Measurements from ENCODE around the gene KIAA1549. TPM values are rescaled to one million over a fixed set of nuclear protein-coding genes. Genes with fewer than 3 reads are reported as not detected.
A peak's percentile ranks its signal among the peaks of the same experiment; 100 is the strongest.

KIAA1549 gene
- total RNA-seq, 3 donors from 2014 or later (not counting 1 experiment from before 2014, with no cell fraction given), result 0.08 to 0.09 (median 0.09) TPM

DNA sequence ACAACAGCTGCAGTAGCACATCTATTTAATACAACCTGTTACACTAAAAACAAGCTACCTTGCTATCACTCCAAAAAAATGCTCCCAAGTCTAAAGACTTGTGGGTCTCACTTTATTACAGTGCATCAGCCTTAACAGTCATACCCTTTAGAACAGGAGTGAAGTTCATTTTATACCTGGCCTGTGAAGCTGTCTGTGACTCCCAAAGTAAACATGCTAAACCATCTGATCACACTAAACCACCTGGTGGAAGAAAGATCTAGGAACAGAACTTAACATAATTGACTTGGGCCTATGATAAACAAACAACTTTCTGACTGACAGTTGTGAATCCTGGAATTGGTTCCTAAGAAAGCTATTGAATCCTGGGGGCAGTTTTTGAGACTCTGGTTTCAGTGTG is 102.3 kb downstream of the KIAA1549 start:
- peaks cover 0 to 9% of the 10 kb centered on the region in 2 donors for H3K27me3 Mint-ChIP-seq (ENCODE audit: low read depth in 2 of 2)
- ATAC-seq (no peak), DNase-seq (no peak)
- intact Hi-C loops (cut with micrococcal nuclease), result no loop called here
- peaks cover 9 to 14% of the 10 kb centered on the region in 2 donors for H3K4me1 Mint-ChIP-seq
- H3K9me3 Mint-ChIP-seq, result no peaks in the 10 kb centered on the region
- Histone ChIP-seq H3K27me3 (ENCODE audit: control insufficient read depth, insufficient read depth, low read length) (no peaks in the 10 kb centered on the region), H3K9me3 (ENCODE audit: control insufficient read depth, insufficient read depth, low read length) (no peaks in the 10 kb centered on the region), H3K27ac (ENCODE audit: low read length) (no peak overlapping the region), H3K4me3 (ENCODE audit: low read length) (no peak overlapping the region), H3K36me3 (ENCODE audit: control insufficient read depth, insufficient read depth, low read length) (no peaks in the 10 kb centered on the region), H3K4me1 (ENCODE audit: control insufficient read depth, insufficient read depth, low read length) (peaks cover 12% of the 10 kb centered on the region)
- TF ChIP-seq, protein P1, sequence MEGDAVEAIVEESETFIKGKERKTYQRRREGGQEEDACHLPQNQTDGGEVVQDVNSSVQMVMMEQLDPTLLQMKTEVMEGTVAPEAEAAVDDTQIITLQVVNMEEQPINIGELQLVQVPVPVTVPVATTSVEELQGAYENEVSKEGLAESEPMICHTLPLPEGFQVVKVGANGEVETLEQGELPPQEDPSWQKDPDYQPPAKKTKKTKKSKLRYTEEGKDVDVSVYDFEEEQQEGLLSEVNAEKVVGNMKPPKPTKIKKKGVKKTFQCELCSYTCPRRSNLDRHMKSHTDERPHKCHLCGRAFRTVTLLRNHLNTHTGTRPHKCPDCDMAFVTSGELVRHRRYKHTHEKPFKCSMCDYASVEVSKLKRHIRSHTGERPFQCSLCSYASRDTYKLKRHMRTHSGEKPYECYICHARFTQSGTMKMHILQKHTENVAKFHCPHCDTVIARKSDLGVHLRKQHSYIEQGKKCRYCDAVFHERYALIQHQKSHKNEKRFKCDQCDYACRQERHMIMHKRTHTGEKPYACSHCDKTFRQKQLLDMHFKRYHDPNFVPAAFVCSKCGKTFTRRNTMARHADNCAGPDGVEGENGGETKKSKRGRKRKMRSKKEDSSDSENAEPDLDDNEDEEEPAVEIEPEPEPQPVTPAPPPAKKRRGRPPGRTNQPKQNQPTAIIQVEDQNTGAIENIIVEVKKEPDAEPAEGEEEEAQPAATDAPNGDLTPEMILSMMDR (IDR thresholded peaks at IDR 0.05), result no peak
- H3K27ac Mint-ChIP-seq, result no peak overlapping the region
- no peak overlapping the region for H3K4me3 Mint-ChIP-seq
- no peaks in the 10 kb centered on the region for H3K36me3 Mint-ChIP-seq

DNA sequence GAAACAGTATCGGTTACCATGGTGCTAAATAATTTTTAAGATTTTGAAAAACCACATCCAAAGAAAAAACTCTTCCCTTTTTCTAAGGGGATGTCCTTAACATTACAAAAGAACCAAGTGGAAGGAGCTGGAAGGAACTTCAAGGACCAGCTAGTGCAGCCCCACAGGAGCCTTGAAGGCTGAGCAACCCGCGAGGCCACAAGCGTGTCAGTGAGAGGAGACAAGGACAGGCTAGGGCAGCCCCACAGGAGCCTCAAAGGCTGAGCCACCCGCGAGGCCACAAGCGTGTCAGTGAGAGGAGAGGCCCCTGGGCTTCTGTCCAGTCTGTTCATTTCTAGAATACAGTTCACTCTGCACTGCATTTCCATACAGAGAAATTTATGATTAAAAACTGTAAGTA is 103.1 kb downstream of the KIAA1549 start:
- H3K27ac Mint-ChIP-seq, result no peak overlapping the region
- no peaks in the 10 kb centered on the region for H3K36me3 ChIP-seq (ENCODE audit: control insufficient read depth, insufficient read depth, low read length)
- H3K27me3 Mint-ChIP-seq (ENCODE audit: low read depth in 2 of 2), result peaks cover 0 to 9% of the 10 kb centered on the region in 2 donors
- peaks cover 12% of the 10 kb centered on the region for H3K4me1 ChIP-seq (ENCODE audit: control insufficient read depth, insufficient read depth, low read length)
- WGBS (ENCODE audit: insufficient coverage), result 95% methylated on average over 7 of the region's 7 CpGs
- intact Hi-C loops (cut with micrococcal nuclease), result no loop called here
- H3K4me1 Mint-ChIP-seq, result peaks cover 9 to 14% of the 10 kb centered on the region in 2 donors
- no peak for ATAC-seq
- no peak overlapping the region for H3K4me3 ChIP-seq (ENCODE audit: low read length)
- TF ChIP-seq, protein P1 (IDR thresholded peaks at IDR 0.05), result no peak
- H3K9me3 Mint-ChIP-seq, result no peaks in the 10 kb centered on the region
- DNase-seq, result no peak
- no peak overlapping the region for H3K27ac ChIP-seq (ENCODE audit: low read length)
- H3K9me3 ChIP-seq (ENCODE audit: control insufficient read depth, insufficient read depth, low read length), result no peaks in the 10 kb centered on the region
- H3K4me3 Mint-ChIP-seq, result no peak overlapping the region
- no peaks in the 10 kb centered on the region for H3K36me3 Mint-ChIP-seq
- no peaks in the 10 kb centered on the region for H3K27me3 ChIP-seq (ENCODE audit: control insufficient read depth, insufficient read depth, low read length)

DNA sequence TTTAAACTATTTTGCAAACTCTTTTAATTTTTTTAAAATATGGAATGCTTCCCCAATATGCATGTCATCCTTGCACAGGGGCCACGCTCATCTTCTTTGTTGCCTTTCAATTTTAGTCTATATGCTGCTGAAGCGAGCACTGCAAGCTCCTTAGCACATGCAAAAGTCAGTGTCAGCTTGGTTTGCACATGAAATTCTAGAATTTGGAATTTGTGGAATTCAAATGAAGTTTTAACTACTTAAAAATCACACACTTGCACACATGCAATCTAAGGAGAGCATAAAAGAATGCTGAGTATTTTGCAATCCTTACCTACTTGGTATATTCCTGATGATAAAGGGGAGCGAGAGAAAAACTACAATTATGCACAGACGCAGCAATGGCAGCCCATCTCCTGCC is 104.9 kb downstream of the KIAA1549 start:
- Histone ChIP-seq H3K36me3 (ENCODE audit: control insufficient read depth, insufficient read depth, low read length) (no peaks in the 10 kb centered on the region), H3K27ac (ENCODE audit: low read length) (no peak overlapping the region), H3K9me3 (ENCODE audit: control insufficient read depth, insufficient read depth, low read length) (no peaks in the 10 kb centered on the region), H3K4me1 (ENCODE audit: control insufficient read depth, insufficient read depth, low read length) (peaks cover 12% of the 10 kb centered on the region), H3K27me3 (ENCODE audit: control insufficient read depth, insufficient read depth, low read length) (no peaks in the 10 kb centered on the region), H3K4me3 (ENCODE audit: low read length) (no peak overlapping the region)
- intact Hi-C loops (cut with micrococcal nuclease), result loop anchor here (2.0 kb wide), 1 partner anchor 124 kb away; no protein-coding TSS in a partner anchor
- H3K27me3 Mint-ChIP-seq (ENCODE audit: low read depth in 2 of 2), result peaks cover 0 to 1% of the 10 kb centered on the region in 2 donors
- H3K4me3 Mint-ChIP-seq, result no peak overlapping the region
- ATAC-seq, result peak in 1 of 3 donors; percentile 2
- DNase-seq, result no peak
- H3K4me1 Mint-ChIP-seq, result peaks cover 9 to 14% of the 10 kb centered on the region in 2 donors
- TF ChIP-seq, protein P1 (IDR thresholded peaks at IDR 0.05), result no peak
- H3K27ac Mint-ChIP-seq, result peak overlapping the region in 1 of 2 donors; percentile 72
- no peaks in the 10 kb centered on the region for H3K36me3 Mint-ChIP-seq
- no peaks in the 10 kb centered on the region for H3K9me3 Mint-ChIP-seq
- 85% methylated on average over 2 of the region's 4 CpGs for WGBS (ENCODE audit: insufficient coverage)

DNA sequence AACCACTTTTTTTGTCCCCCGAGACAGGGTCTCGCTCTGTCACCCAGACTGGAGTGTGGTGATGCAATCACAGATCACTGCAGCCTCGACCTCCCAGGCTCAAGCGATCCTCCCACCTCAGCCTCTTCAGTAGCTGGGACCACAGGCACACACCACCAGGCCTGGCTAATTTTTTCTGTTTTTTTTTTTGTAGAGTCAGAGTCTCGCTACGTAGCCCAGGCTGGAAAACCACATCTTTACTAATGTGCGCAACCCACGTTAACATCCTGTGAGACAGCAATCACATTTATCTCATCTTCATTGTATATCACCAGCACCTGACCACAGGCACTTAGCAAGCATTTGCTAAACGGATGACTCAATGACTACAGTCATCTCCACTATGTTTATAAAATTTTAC is 105.4 kb downstream of the KIAA1549 start:
- no peaks in the 10 kb centered on the region for H3K27me3 Mint-ChIP-seq (ENCODE audit: low read depth in 2 of 2)
- Histone ChIP-seq H3K9me3 (ENCODE audit: control insufficient read depth, insufficient read depth, low read length) (no peaks in the 10 kb centered on the region), H3K36me3 (ENCODE audit: control insufficient read depth, insufficient read depth, low read length) (no peaks in the 10 kb centered on the region), H3K4me1 (ENCODE audit: control insufficient read depth, insufficient read depth, low read length) (peaks cover 12% of the 10 kb centered on the region), H3K27ac (ENCODE audit: low read length) (no peak overlapping the region), H3K4me3 (ENCODE audit: low read length) (no peak overlapping the region), H3K27me3 (ENCODE audit: control insufficient read depth, insufficient read depth, low read length) (no peaks in the 10 kb centered on the region)
- no peaks in the 10 kb centered on the region for H3K9me3 Mint-ChIP-seq
- H3K27ac Mint-ChIP-seq, result peak overlapping the region; percentile 58 to 72
- WGBS (ENCODE audit: insufficient coverage), result 39% methylated on average over 9 of the region's 9 CpGs
- intact Hi-C loops (cut with micrococcal nuclease), result loop anchor here (2.0 kb wide), 1 partner anchor 123 kb away; no protein-coding TSS in a partner anchor
- peaks cover 9 to 14% of the 10 kb centered on the region in 2 donors for H3K4me1 Mint-ChIP-seq
- DNase-seq (peak; percentile 47 to 84), ATAC-seq (peak; percentile 98 to 99 (median 98))
- no peaks in the 10 kb centered on the region for H3K36me3 Mint-ChIP-seq
- TF ChIP-seq, protein P1 (IDR thresholded peaks at IDR 0.05), result no peak
- no peak overlapping the region for H3K4me3 Mint-ChIP-seq

Data from natural killer cell (primary cell).